ENCODE data around the gene QRICH2.
A peak's percentile ranks its signal among the peaks of the same experiment; 100 is the strongest.

Gene QRICH2

GRCh38 chr17:76279742-76280287 is 28.3 kb downstream of the QRICH2 start:
- no peak for DNase-seq (ENCODE audit: low read depth in 2 of 3, low spot score in 1 of 3)

- peak; percentile 76 to 83 (median 83) for DNase-seq (ENCODE audit: low read depth in 2 of 3, low spot score in 1 of 3)
These were observed 28.9 kb downstream of the QRICH2 start for GRCh38 chr17:76278952-76279741.

- no peak for DNase-seq (ENCODE audit: low read depth in 2 of 3, low spot score in 1 of 3)
These were observed 29.7 kb downstream of the QRICH2 start for GRCh38 chr17:76278268-76278908.

GRCh38 chr17:76277300-76278267 is 30.5 kb downstream of the QRICH2 start:
- no peak for DNase-seq (ENCODE audit: low read depth in 2 of 3, low spot score in 1 of 3)

- DNase-seq (ENCODE audit: low read depth in 2 of 3, low spot score in 1 of 3) = no peak
These were observed 31.4 kb downstream of the QRICH2 start for GRCh38 chr17:76276461-76277299.

GRCh38 chr17:76276069-76276431 is 32.0 kb downstream of the QRICH2 start:
- DNase-seq (ENCODE audit: low read depth in 2 of 3, low spot score in 1 of 3) = no peak

- no peak for DNase-seq (ENCODE audit: low read depth in 2 of 3, low spot score in 1 of 3)
These were observed 32.6 kb downstream of the QRICH2 start for GRCh38 chr17:76275382-76276068.

- no peak for DNase-seq (ENCODE audit: low read depth in 2 of 3, low spot score in 1 of 3)
These were observed 33.7 kb downstream of the QRICH2 start for GRCh38 chr17:76274112-76274956.

- no peak for DNase-seq (ENCODE audit: low read depth in 2 of 3, low spot score in 1 of 3)
These were observed 34.5 kb downstream of the QRICH2 start for GRCh38 chr17:76273445-76274111.

GRCh38 chr17:76272541-76273444 is 35.3 kb downstream of the QRICH2 start:
- DNase-seq (ENCODE audit: low read depth in 2 of 3, low spot score in 1 of 3) = peak in 2 of 3 donors; percentile 65 to 76

- DNase-seq (ENCODE audit: low read depth in 2 of 3, low spot score in 1 of 3) = peak; percentile 82 to 90 (median 86)
These were observed 36.2 kb downstream of the QRICH2 start for GRCh38 chr17:76271669-76272540.

GRCh38 chr17:76270770-76271668 is 37.1 kb downstream of the QRICH2 start:
- no peak for DNase-seq (ENCODE audit: low read depth in 2 of 3, low spot score in 1 of 3)

GRCh38 chr17:76270127-76270592 is 37.9 kb downstream of the QRICH2 start:
- no peak for DNase-seq (ENCODE audit: low read depth in 2 of 3, low spot score in 1 of 3)

GRCh38 chr17:76268991-76269981 is 38.8 kb downstream of the QRICH2 start:
- DNase-seq (ENCODE audit: low read depth in 2 of 3, low spot score in 1 of 3) = no peak

All from stimulated activated CD4-positive, alpha-beta T cell treated with anti-CD3 and anti-CD28 coated beads, Interleukin-12 subunit alpha, Interleukin-12 subunit beta, amount 100 ng/mL, for 48 hours (primary cell).